ENCODE data around the gene NPAS3.

GRCh38 chr14:33273978-33274377 lies 335.3 kb downstream of the NPAS3 start:
- TF ChIP-seq CTCF (conservative IDR thresholded peaks at IDR 0.05; ENCODE audit: low read length) (no peak), EZH2phosphoT487 (IDR thresholded peaks at IDR 0.05; ENCODE audit: borderline replicate concordance) (no peak)

Measured in Loucy (cell line).